NCI-H2081 (cell line): Measurements from ENCODE around the gene PLEKHG4B.
"Not testable (repeated sequence)": the region's sequence is repeated elsewhere in the genome, so short reads cannot be mapped to it uniquely, and the experiment has no call there.

Experiments used
- DNase-seq, 2 experiments: peaks; one replicate each; lab custom pipeline; 2025; lab: John Stamatoyannopoulos, UW

The PLEKHG4B gene, protein sequence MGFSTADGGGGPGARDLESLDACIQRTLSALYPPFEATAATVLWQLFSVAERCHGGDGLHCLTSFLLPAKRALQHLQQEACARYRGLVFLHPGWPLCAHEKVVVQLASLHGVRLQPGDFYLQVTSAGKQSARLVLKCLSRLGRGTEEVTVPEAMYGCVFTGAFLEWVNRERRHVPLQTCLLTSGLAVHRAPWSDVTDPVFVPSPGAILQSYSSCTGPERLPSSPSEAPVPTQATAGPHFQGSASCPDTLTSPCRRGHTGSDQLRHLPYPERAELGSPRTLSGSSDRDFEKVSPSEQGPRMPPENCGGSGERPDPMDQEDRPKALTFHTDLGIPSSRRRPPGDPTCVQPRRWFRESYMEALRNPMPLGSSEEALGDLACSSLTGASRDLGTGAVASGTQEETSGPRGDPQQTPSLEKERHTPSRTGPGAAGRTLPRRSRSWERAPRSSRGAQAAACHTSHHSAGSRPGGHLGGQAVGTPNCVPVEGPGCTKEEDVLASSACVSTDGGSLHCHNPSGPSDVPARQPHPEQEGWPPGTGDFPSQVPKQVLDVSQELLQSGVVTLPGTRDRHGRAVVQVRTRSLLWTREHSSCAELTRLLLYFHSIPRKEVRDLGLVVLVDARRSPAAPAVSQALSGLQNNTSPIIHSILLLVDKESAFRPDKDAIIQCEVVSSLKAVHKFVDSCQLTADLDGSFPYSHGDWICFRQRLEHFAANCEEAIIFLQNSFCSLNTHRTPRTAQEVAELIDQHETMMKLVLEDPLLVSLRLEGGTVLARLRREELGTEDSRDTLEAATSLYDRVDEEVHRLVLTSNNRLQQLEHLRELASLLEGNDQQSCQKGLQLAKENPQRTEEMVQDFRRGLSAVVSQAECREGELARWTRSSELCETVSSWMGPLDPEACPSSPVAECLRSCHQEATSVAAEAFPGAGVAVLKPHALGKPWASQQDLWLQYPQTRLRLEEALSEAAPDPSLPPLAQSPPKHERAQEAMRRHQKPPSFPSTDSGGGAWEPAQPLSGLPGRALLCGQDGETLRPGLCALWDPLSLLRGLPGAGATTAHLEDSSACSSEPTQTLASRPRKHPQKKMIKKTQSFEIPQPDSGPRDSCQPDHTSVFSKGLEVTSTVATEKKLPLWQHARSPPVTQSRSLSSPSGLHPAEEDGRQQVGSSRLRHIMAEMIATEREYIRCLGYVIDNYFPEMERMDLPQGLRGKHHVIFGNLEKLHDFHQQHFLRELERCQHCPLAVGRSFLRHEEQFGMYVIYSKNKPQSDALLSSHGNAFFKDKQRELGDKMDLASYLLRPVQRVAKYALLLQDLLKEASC (N-terminal part only)

DNA sequence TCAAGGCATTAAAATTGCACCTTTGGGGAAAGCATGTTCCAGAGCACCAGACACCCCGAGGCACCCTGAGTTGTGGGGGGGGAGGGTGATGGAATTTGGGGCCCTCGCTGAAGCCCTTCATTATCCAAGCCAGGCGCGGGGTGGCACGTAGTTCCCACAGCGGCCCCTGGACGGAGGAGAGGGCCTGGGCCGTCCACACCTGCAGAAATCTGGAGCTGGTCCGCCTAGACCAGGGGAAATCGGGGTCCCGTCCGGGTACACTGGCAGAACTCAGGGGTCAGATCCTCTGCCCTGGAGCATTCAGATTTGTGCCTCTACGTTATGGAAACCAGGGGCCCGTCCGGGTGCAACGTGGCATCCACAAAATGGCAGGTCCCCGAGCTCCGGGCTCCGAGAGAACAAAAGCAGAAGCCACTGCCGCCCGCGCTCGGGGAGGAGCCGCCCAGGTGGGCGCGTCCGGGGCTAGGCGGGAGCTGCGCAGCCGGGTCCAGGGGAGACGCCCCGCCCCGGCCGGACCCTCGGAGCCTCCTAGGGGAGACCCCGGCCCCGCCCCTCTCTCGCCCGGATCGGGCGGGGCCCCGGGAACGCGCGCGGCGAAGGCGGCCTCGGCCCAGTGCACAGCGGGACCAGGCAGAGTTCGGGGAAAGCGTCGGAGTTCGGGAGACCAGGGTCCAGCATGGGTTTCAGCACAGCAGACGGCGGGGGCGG, at the start of gene PLEKHG4B:
Gene PLEKHG4B (plus strand): TSS at position 613 of the 708 bp plus-strand sequence. CDS start 64 bp downstream, at position 677.
- DNase-seq, result peak; percentile 97 to 99

DNA sequence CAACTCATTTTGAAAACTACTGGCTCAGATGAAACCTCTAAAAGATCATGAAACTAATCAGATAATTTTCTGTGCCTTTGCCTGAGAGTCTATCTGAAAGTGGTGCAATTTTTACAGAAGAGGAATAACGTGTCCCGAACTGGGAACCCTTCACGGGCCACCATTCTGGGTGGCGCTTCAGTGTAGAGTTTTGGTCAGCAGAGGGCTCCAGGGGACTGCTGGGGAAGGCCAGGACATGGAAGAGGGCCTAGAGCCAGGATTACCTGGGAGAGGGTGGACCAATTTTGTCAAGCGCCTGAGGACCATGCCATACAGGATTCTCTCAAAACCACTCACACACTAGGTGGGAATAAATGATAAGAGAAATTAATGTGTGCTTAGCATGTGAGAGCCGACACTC, 49.7 kb upstream of the PLEKHG4B start:
- no peak for DNase-seq

DNA sequence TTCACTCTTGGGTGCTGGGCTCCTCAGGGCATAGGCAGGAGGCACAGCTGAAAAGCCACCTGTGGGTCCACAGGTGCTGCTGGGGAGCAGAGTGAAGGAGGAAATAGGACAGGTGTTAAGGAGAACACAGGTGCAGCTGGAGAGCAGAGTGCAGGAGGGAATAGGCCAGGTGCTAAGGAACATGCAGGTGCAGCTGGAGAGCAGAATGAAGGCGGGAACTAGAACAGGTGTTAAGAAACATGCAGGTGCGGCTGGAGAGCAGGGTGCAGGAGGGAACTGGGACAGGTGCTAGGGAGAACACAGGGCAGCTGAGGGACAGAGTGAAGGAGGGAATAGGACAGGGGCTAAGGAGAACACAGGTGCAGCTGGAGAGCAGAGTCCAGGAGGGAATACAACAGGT, 43.8 kb upstream of the PLEKHG4B start:
- DNase-seq, result peak; percentile 49 to 81

DNA sequence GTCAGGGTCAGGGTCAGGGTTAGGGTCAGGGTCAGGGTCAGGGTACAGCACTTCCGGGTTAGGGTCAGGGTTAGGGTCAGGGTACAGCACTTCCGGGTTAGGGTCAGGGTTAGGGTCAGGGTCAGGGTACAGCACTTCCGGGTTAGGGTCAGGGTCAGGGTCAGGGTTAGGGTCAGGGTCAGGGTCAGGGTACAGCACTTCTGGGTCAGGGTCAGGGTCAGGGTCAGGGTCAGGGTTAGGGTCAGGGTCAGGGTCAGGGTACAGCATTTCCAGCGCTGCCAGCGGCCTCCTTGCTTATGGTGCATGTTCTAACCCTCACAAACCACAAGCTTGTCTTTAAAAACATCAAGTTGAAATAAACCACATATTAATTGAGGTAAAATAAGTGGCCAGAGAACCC, 42.4 kb upstream of the PLEKHG4B start:
- not testable (repeated sequence) for DNase-seq

DNA sequence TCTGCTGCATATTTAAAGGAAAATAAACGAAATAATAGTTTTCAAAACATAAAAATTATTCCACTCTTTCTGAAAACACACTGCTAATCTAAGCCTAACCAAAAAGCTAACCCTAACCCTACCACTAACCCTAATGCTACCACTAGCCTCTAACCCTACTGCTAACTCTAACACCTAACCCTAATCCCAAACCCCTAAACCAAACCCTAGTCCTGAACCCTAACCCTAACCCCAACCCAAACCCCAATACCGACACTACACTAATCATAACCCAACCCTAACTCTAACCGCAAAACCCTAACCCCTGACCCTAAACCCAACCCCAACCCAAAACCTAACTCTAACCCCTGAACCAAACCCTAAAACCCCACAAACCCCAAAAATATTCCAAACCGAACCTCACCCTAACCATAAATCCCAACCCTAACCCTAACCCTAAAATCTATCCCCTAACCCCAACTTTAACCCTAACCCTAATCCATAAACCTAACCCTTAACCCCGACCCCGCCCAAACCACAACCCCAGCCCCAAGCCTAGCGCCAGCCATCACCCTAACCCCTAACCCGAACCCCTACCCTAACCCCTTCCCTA, 41.9 kb upstream of the PLEKHG4B start:
- no peak for DNase-seq

DNA sequence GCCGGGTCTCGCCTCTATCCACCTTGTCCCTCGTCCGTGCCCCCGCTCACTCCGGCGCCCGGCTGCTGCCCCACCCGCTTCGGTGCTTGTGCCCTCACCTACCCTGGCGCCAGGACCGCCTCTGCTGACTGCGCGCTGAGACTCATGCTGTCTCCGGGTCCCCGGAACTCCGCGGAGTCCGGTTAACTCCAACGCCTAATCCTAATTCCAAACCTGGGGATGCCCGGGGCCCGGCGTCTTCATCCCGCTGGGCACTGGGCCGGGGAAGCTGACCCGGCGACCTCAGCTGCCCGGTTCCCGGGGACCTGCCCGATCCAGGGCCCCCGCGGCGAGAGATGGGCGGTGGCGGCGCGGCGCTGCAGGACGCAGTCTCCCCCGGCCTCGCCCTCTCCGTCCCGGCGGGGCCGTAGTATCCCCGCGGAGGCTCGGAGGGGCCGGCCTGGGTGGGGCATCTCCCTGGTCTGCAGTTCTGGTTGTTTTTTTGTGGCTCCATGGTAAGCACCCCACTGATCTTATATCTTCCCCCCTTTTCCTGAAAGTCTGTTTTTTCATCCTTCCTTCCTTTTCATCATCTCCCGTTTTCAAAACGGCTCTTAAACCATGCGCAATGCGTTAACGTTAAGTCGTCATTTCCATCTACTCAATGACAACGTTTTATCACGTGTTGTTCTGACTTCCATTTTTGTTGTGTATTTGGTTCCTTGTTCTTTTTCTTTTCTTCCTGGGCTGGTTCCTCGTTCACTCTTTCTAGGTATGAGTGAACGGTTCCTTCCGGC, 41.1 kb upstream of the PLEKHG4B start:
- DNase-seq, result no peak

DNA sequence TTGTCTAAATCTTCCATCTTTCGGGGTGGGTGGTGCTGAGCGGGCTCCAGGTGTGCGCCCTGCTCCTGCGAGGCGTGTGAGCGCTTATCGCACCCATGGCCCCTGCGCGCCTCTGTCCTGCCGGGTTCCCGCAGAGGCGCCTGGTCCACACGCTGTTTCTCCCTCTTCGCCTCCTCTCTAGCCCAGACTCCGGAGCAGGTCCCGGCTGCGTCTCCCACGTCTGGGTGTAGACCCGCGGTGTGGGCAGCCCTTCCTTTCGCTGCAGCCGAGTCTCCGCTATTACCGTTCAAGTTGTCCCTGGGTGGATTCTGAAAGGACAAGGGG, 40.5 kb upstream of the PLEKHG4B start:
- DNase-seq, result no peak

DNA sequence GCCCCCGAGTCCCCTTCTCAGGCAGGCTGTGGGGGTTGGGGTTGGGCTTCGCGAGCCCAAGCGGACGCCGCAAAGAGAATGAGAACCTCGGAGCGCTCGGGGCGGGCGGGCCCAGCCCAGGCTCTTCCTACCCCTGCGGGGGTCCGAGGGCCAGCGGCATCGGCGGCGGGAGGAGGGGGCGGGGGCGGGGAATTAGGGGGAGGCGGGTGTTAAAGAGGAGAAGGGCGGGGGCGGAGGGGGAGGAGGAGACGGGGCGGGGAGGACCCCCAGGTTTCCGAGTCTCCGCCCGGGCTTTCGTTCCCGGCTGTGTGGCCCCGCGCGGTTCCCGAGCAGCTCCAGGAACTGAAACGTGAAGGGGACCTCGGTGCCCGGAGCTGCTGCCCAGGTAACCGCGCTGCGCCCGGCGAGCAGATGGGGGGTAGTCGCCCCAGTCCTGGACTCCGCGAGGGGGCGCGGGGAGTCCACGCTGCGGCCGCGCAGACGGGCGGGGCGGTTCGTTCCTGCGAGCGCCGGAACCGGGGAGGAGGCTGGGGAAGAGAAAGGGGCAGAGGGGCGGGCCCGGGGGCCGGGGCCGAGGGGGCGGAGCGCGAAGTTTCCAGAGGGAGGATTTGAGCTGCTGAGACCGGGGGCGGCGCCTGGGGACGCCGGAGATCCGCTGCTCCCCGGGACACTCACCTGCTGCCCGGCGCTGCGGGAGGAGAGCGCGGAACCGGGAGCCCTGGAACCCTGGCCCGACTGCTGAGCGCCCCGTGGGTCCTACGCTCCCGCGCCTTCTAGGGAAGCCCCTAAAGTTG, 38.4 kb upstream of the PLEKHG4B start:
- peak; percentile 94 to 95 for DNase-seq

DNA sequence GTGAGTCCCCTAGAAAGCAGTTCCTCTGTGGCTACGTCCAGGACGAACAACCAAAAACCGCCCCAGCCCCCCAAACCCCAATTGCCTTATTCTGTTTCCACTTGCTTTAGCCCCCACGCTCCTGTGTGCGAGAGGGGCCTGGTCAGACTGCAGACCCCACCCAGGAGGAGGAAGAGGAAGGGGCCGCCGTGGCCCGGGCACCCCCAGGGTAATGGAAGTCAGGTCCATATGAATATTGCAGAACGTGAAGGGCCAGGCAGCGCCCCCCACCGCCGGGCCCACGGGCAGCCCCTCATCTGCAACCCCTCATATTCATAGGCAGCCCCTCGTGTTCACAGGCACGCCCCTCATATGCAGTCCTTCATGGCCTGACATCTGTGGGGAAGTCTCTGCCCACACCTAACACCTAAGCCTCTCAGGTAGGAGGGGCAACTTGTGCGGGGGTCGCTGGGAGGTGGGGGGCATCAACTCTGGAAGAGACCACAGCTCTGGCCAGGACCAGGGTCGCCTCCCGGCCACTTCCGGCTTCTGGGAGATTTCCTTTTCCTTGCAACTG, 37.7 kb upstream of the PLEKHG4B start:
- DNase-seq, result no peak

DNA sequence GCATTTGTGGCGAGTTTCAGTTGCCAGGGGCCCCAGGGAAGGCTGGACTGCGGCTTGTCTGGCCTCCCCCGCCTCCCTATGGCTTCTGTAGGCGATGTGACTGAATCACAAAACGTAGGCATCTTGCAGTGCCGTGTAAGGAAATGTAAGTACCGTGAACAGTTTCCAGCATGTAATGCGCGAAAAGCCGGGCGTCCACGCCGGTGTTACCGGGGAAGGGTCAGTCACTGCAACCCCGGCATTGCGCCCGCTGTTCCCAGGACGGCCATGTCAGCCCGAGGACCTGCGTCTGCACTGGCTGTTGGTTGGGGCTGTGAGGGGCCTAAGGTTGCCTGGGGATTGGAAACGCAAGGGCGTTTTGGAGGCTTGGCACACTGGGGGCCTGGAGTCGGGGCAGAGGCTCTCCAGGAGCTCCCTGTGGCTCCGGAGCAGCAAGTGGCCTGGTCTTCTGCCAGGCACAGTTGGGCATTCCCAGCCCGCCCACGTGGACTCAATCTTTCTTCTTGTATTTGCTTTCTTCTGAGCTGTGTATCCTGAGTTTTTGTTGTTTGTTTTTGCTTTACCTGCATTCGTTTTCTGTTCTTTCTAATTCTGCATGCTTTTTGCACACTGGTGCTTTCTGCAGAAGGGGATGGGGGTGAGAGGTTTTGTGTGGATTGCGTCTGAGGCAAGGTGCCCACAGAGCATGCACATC, 36.9 kb upstream of the PLEKHG4B start:
- peak; percentile 26 to 67 for DNase-seq

DNA sequence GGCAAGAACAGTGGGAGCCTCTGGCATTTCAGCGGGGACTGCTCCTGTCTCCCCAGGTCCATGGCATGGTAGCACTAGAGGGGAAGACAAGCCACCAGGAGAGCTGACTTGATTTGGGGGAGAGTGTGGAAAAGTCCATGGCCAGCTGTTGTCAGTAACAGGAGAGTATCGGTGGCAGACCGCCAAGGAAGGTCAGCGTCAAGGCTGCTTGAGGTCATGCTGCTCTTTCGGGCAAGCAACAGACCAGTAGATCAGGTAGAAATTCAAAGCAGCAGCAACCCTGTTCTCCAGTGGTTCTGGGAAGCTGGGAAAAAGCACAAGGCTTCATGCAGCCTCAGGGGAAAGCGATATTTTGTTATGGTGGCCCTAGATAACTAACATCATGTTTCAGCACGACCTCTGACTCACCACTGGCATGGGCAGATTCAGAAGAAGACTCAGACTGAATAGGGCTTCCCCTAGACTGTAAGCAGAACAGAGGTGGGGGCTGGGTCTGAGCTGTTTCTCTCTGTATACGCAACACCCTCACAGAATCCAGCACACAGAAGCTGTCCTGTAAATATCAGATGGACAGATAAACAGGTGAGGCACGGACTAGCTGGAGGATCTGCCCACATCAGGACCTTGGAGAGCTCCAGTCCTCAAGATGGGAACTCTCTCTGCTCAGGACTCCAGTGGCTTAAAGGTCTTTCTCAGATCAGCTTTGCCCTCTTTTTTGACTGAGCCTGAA, 35.2 kb upstream of the PLEKHG4B start:
- DNase-seq, result no peak

DNA sequence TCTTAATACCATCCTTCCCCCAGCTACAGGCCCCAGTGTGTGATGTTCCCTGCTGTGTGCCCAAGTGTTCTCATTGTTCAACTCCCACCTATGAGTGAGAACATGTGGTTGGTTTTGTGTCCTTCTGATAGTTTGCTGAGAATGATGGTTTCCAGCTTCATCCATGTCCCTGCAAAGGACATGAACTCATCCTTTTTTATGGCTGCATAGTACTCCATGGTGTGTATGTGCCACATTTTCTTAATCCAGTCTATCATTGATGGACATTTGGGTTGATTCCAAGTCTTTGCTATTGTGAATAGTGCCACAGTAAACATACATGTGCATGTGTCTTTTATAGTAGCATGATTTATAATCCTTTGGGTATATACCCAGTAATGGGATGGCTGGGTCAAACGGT, 31.7 kb upstream of the PLEKHG4B start:
- not testable (repeated sequence) for DNase-seq

DNA sequence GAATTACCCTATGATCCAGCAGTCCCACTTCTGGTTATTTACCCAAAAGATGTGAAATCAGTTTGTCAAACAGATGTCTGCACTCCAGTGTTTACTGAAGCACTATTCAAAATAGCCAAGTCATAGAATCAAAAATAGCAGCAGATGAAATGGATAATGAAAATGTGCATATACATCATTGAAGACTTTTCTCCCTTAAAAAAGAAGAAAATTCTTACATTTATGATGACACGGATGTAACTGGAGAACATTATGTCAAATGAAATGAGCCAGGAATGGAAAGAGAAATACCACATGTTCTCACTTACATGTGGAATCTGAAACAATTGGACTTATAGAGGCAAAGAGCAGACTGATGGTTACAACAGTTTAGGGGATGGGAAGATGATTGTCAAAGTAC, 21.5 kb upstream of the PLEKHG4B start:
- DNase-seq, result no peak

DNA sequence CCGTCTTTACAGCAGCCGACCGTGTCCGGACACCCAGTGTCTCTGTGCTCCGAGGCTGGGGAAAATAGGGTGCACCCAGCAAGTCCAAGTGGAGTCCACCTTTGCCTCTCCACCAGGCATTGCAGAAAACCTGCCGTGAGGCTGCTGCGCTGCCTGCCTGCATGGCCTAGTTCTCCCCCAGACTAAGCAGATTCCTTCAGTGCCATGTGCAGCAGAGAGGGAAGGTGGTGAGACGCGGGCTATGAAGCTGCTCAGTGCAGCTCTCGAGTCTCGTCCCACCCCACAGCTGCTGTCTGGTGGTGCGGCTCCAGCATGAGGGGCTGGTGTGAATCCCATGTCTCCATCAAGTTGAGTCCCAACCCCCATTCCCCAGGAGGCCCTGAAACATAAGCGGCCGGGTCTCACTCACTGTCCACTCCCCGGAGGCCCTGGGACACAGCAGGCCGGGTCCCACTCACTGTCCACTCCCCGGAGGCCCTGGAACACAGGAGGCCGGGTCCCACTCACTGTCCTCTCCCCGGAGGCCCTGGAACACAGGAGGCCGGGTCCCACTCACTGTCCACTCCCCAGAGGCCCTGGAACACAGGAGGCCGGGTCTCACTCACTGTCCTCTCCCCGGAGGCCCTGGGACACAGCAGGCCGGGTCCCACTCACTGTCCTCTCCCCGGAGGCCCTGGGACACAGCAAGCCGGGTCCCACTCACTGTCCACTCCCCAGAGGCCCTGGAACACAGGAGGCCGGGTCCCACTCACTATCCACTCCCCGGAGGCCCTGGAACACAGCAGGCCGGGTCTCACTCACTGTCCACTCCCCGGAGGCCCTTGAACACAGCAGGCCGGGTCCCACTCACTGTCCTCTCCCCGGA, 19.4 kb upstream of the PLEKHG4B start:
- DNase-seq, result not testable (repeated sequence)

DNA sequence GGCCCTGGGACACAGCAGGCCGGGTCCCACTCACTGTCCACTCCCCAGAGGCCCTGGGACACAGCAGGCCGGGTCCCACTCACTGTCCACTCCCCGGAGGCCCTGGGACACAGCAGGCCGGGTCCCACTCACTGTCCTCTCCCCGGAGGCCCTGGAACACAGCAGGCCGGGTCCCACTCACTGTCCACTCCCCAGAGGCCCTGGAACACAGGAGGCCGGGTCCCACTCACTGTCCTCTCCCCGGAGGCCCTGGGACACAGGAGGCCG, 18.9 kb upstream of the PLEKHG4B start:
- not testable (repeated sequence) for DNase-seq

DNA sequence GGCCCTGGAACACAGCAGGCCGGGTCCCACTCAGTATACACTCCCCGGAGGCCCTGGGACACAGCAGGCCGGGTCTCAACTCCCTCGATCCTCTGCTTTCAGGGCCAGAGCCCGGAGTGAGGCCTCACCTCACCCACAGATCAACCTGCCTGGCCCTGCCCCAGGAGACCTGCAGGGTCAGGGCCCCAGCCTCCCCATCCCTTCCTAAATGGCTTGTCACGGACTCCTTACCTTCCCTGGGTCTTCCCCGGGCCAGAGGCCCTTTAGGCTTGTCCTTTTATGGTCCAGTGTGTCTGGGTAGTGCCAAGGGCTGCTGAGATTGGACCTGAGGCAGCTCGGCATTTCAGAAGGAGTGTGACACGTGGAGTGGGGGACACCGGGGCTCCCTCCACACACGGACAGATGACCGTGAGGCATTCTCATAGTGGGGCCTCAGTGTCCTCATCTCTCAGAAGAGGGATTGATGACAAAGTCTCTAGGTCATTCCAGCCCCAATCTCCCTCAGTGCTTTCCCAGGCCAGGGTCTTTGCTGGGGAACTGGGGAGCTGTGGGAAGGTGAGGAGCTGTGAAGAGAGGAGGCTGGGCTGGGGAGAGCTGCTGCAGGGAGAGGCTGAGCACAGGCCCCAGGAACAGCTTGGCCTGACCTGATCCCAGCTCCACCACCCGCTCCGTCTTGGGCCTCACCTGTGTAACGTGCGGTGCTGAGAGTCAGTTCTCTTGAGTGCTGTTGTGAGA, 18.0 kb upstream of the PLEKHG4B start:
- no peak for DNase-seq
